Glutamatergic neuron (in vitro differentiated cells): Measurements from ENCODE around the gene ALKBH5. TPM values are rescaled to one million over a fixed set of nuclear protein-coding genes. Genes with fewer than 3 reads are reported as not detected.

ENCODE experiments used
- DNase-seq: peaks from one replicate; pipeline ENCODE4 v3.0.0; 2022
- H3K27ac Mint-ChIP-seq: one replicate; pipeline ENCODE4 v1.8.0; 2020; ENCODE audit warnings: mild to moderate bottlenecking, mixed read lengths, inconsistent platforms; ENCODE audit not compliant: unreplicated experiment
- H3K27me3 Mint-ChIP-seq: one replicate; pipeline ENCODE4 v1.8.0; 2020; ENCODE audit warnings: mild to moderate bottlenecking, moderate library complexity, mixed read lengths, inconsistent platforms; ENCODE audit not compliant: unreplicated experiment
- H3K36me3 Mint-ChIP-seq: one replicate; pipeline ENCODE4 v1.8.0; 2020; ENCODE audit warnings: mild to moderate bottlenecking, mixed read lengths, inconsistent platforms; ENCODE audit not compliant: unreplicated experiment
- H3K4me1 Mint-ChIP-seq: one replicate; pipeline ENCODE4 v1.8.0; 2020; ENCODE audit warnings: mild to moderate bottlenecking, low read depth, mixed read lengths, inconsistent platforms; ENCODE audit not compliant: unreplicated experiment
- H3K4me3 Mint-ChIP-seq: one replicate; pipeline ENCODE4 v1.8.0; 2020; ENCODE audit warnings: mild to moderate bottlenecking, mixed read lengths, inconsistent platforms; ENCODE audit not compliant: unreplicated experiment
- H3K9me3 Mint-ChIP-seq: one replicate; pipeline ENCODE4 v1.8.0; 2020; ENCODE audit warnings: mild to moderate bottlenecking, moderate library complexity, mixed read lengths, inconsistent platforms; ENCODE audit not compliant: unreplicated experiment
- CTCF ChIP-seq: fragments of 200-600 bp; sonication (generic); IDR thresholded peaks from one replicate; pipeline ENCODE4 v1.5.0; 2021; ENCODE audit not compliant: partially characterized antibody, unreplicated experiment
- total RNA-seq: library from RNA; stranded (reverse); fragmentation: NEBNext Ultra II Directional; extraction: Animal tissue kit (Norgen Biotek cat#: 25700); gene quantifications from one replicate; pipeline ENCODE4 v1.2.1, GENCODE V29; 2021; ENCODE audit not compliant: unreplicated experiment

The ALKBH5 gene
- total RNA-seq, 1 donor from 2014 or later, result 62.7 TPM

GRCh38 chr17:18139498-18139897 lies 44.1 kb upstream of the ALKBH5 start:
- no peak overlapping the region for H3K27ac Mint-ChIP-seq
- no peaks in the 10 kb centered on the region for H3K36me3 Mint-ChIP-seq
- TF ChIP-seq CTCF, result no peak
- peaks cover 2% of the 10 kb centered on the region for H3K9me3 Mint-ChIP-seq
- H3K4me1 Mint-ChIP-seq, result peaks cover 6% of the 10 kb centered on the region
- no peak overlapping the region for H3K4me3 Mint-ChIP-seq
- no peak for DNase-seq
- peaks cover 4% of the 10 kb centered on the region for H3K27me3 Mint-ChIP-seq

GRCh38 chr17:18139949-18140348 lies 43.7 kb upstream of the ALKBH5 start:
- no peak for DNase-seq
- H3K27me3 Mint-ChIP-seq, result peaks cover 4% of the 10 kb centered on the region
- no peak overlapping the region for H3K4me3 Mint-ChIP-seq
- no peak for TF ChIP-seq CTCF
- H3K9me3 Mint-ChIP-seq, result peaks cover 2% of the 10 kb centered on the region
- H3K36me3 Mint-ChIP-seq, result no peaks in the 10 kb centered on the region
- peaks cover 6% of the 10 kb centered on the region for H3K4me1 Mint-ChIP-seq
- no peak overlapping the region for H3K27ac Mint-ChIP-seq

- Mint-ChIP-seq H3K27ac (no peak overlapping the region), H3K4me1 (peaks cover 6% of the 10 kb centered on the region), H3K36me3 (no peaks in the 10 kb centered on the region), H3K27me3 (peaks cover 4% of the 10 kb centered on the region), H3K9me3 (peaks cover 2% of the 10 kb centered on the region), H3K4me3 (no peak overlapping the region)
- DNase-seq, result no peak
- no peak for TF ChIP-seq CTCF
Observed at GRCh38 chr17:18140648-18141047, 43.0 kb upstream of the ALKBH5 start.

- no peak for DNase-seq
- Mint-ChIP-seq H3K36me3 (no peaks in the 10 kb centered on the region), H3K4me3 (no peak overlapping the region), H3K4me1 (no peaks in the 10 kb centered on the region), H3K9me3 (peaks cover 2% of the 10 kb centered on the region), H3K27me3 (no peaks in the 10 kb centered on the region), H3K27ac (no peak overlapping the region)
- peak; percentile 76 for TF ChIP-seq CTCF
Observed at GRCh38 chr17:18141210-18141803, 42.3 kb upstream of the ALKBH5 start.

DNA sequence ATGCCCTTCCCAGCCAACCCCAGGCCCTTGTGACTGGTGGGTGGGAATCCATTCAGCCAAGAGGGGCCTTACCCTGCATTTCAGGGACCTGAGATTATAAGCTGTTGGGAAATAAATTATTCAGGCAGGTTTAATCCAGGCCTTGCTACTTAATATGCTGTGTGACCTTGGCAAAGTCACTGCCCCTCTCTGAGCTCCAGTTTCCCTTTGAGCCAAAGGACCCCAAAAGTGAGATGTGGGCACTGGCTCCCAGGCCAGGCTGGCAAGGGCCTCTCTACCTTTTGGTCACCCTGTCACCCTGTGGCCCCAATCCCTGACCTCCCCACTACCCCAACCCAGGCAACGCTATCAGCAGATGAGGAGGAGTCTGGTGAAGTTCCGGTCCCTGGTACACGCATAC lies 41.2 kb upstream of the ALKBH5 start:
- Mint-ChIP-seq H3K36me3 (no peaks in the 10 kb centered on the region), H3K27me3 (no peaks in the 10 kb centered on the region), H3K9me3 (peaks cover 2% of the 10 kb centered on the region), H3K4me3 (no peak overlapping the region), H3K27ac (no peak overlapping the region), H3K4me1 (no peaks in the 10 kb centered on the region)
- no peak for DNase-seq
- no peak for TF ChIP-seq CTCF
